Keratinocyte (primary cell): Measurements from ENCODE around the gene ALCAM. TPM values are rescaled to one million over a fixed set of nuclear protein-coding genes. Genes with fewer than 3 reads are reported as not detected.
A peak's percentile ranks its signal among the peaks of the same experiment; 100 is the strongest.

Experiments
- DNase-seq: peaks from one replicate; pipeline ENCODE4 v3.0.0-alpha.2; 2011; ENCODE audit warnings: low read depth, missing footprints, low spot score
- FAIRE-seq: peaks from 2 replicates; lab custom pipeline; 2011; peaks lifted over from hg19 to GRCh38; lab: Jason Lieb, UNC
- H2AFZ ChIP-seq: 2 replicates; pipeline ENCODE4 v1.6.0; 2012; ENCODE audit warnings: low read length, control low read depth, inconsistent platforms; ENCODE audit not compliant: control insufficient read depth
- H3K27ac ChIP-seq: 2 replicates; pipeline ENCODE4 v1.5.1; 2011; ENCODE audit warnings: low read length; ENCODE audit not compliant: control insufficient read depth, insufficient read depth
- H3K27me3 ChIP-seq: 3 replicates; pipeline ENCODE4 v1.6.0; 2011; ENCODE audit warnings: low read length; ENCODE audit not compliant: control insufficient read depth, insufficient read depth; ENCODE audit errors: extremely low read depth
- H3K36me3 ChIP-seq, 2 experiments: 2 replicates in 1 of 2; 3 replicates in 1 of 2; pipeline ENCODE4 v1.5.1; 2011; ENCODE audit warnings: low read length in 2 of 2, mild to moderate bottlenecking in 1 of 2; ENCODE audit not compliant: control insufficient read depth in 2 of 2, insufficient read depth in 2 of 2; ENCODE audit errors: extremely low read depth in 1 of 2
- H3K4me1 ChIP-seq: 3 replicates; pipeline ENCODE4 v1.5.1; 2011; ENCODE audit warnings: low read length; ENCODE audit not compliant: control insufficient read depth, insufficient read depth; ENCODE audit errors: extremely low read depth
- H3K4me2 ChIP-seq: 3 replicates; pipeline ENCODE4 v1.6.0; 2011; ENCODE audit warnings: low read depth, low read length; ENCODE audit not compliant: control insufficient read depth, insufficient read depth; ENCODE audit errors: extremely low read depth
- H3K4me3 ChIP-seq, 3 experiments: fragments of 200-600 bp in 1 of 3; sonication (generic) in 1 of 3; 2 replicates in 2 of 3; 3 replicates in 1 of 3; pipeline ENCODE4 v1.5.1; 2011 to 2016; ENCODE audit warnings: low read length in 3 of 3, mild to moderate bottlenecking in 3 of 3, control low read depth in 2 of 3, inconsistent platforms in 1 of 3, low read depth in 1 of 3, mixed read lengths in 1 of 3, mixed run types in 1 of 3, moderate library complexity in 1 of 3; ENCODE audit not compliant: control insufficient read depth in 2 of 3, insufficient read depth in 2 of 3; ENCODE audit errors: extremely low read depth in 1 of 3
- H3K79me2 ChIP-seq: 2 replicates; pipeline ENCODE4 v1.6.0; 2012; ENCODE audit warnings: low read length; ENCODE audit not compliant: control insufficient read depth, insufficient read depth
- H3K9ac ChIP-seq: 3 replicates; pipeline ENCODE4 v1.6.0; 2011; ENCODE audit warnings: low read length; ENCODE audit not compliant: control insufficient read depth, insufficient read depth; ENCODE audit errors: extremely low read depth
- H3K9me1 ChIP-seq: 3 replicates; pipeline ENCODE4 v1.6.0; 2011; ENCODE audit warnings: low read length; ENCODE audit not compliant: control insufficient read depth, insufficient read depth; ENCODE audit errors: extremely low read depth
- H3K9me3 ChIP-seq: 2 replicates; pipeline ENCODE4 v1.5.1; 2012; ENCODE audit warnings: low read depth, low read length; ENCODE audit not compliant: control insufficient read depth
- H4K20me1 ChIP-seq: 3 replicates; pipeline ENCODE4 v1.6.0; 2011; ENCODE audit warnings: low read length; ENCODE audit not compliant: control insufficient read depth, insufficient read depth; ENCODE audit errors: extremely low read depth
- CTCF ChIP-seq, 3 experiments: IDR thresholded peaks in 1 of 3; conservative IDR thresholded peaks in 1 of 3; optimal IDR thresholded peaks in 1 of 3; 2 replicates in 2 of 3; 3 replicates in 1 of 3; pipeline versions ENCODE3 to v1.5.1; 2011; ENCODE audit warnings: low read length in 3 of 3, mild to moderate bottlenecking in 3 of 3, moderate library complexity in 2 of 3, control low read depth in 1 of 3, inconsistent platforms in 1 of 3; ENCODE audit not compliant: insufficient read depth in 2 of 3; ENCODE audit errors: extremely low read depth in 1 of 3
- EZH2 ChIP-seq: IDR thresholded peaks from one replicate; pipeline ENCODE4 v1.6.1; 2012; ENCODE audit warnings: inconsistent platforms, mild to moderate bottlenecking, low read length, moderate library complexity
- dilution Hi-C: fragments of 300-500 bp; cut with MboI; formaldehyde crosslinking; loops from one replicate; pipeline ENCODE4 v1.7.0; 2020; ENCODE audit warnings: low sequenced_read_pairs; ENCODE audit not compliant: extremely low pct_ligation_motif_present
- polyA plus RNA-seq, 5 experiments: library from polyadenylated mRNA; depleted of rRNA in 3 of 5; stranded (reverse) in 3 of 5; stranded (forward) in 1 of 5; unstranded in 1 of 5; fragments of >200 nt; gene quantifications; 1 replicate in 1 of 5; 2 replicates in 3 of 5; 3 replicates in 1 of 5; pipeline versions ENCODE4 v1.2.1 to v1.2.3, GENCODE V29; 2011 to 2012; ENCODE audit warnings: missing spikeins in 2 of 5, low read depth in 1 of 5, low replicate concordance in 1 of 5

ALCAM gene
- polyA plus RNA-seq, 1 donor (not counting 4 experiments of a cell fraction or from before 2014, with no cell fraction given), result 71.3 TPM

- Histone ChIP-seq H3K9me1 (no peaks in the 10 kb centered on the region), H3K27ac (no peak overlapping the region), H3K36me3 (no peaks in the 10 kb centered on the region), H3K9me3 (no peaks in the 10 kb centered on the region), H3K4me1 (peaks cover 51% of the 10 kb centered on the region), H3K4me3 (no peak overlapping the region), H3K79me2 (no peaks in the 10 kb centered on the region), H2AFZ (peak overlapping the region; percentile 80), H3K9ac (no peak overlapping the region), H4K20me1 (no peaks in the 10 kb centered on the region), H3K27me3 (no peaks in the 10 kb centered on the region), H3K4me2 (peak overlapping the region; percentile 58)
- dilution Hi-C loops, result no loop called here
- DNase-seq (no peak), FAIRE-seq (peak; percentile 75)
- TF ChIP-seq CTCF (optimal IDR thresholded peaks at IDR 0.05 in 1 of 3, IDR thresholded peaks at IDR 0.05 in 1 of 3, conservative IDR thresholded peaks at IDR 0.05 in 1 of 3; ENCODE audit: extremely low read depth in 1 of 3, insufficient read depth in 2 of 3, low read length in 3 of 3), result no peak
- no peak for TF ChIP-seq EZH2
These were observed 12.3 kb upstream of the ALCAM start for GRCh38 chr3:105354429-105354828.

- Histone ChIP-seq H3K4me1 (peaks cover 55% of the 10 kb centered on the region), H3K4me3 (no peak overlapping the region), H3K9me3 (no peaks in the 10 kb centered on the region), H3K27me3 (no peaks in the 10 kb centered on the region), H3K27ac (no peak overlapping the region), H3K79me2 (no peaks in the 10 kb centered on the region), H3K9ac (no peak overlapping the region), H3K4me2 (no peak overlapping the region), H3K36me3 (no peaks in the 10 kb centered on the region), H2AFZ (no peak overlapping the region), H3K9me1 (no peaks in the 10 kb centered on the region), H4K20me1 (no peaks in the 10 kb centered on the region)
- TF ChIP-seq CTCF (optimal IDR thresholded peaks at IDR 0.05 in 1 of 3, IDR thresholded peaks at IDR 0.05 in 1 of 3, conservative IDR thresholded peaks at IDR 0.05 in 1 of 3; ENCODE audit: extremely low read depth in 1 of 3, insufficient read depth in 2 of 3, low read length in 3 of 3) (no peak), EZH2 (no peak)
- no peak for FAIRE-seq
- dilution Hi-C loops, result no loop called here
- DNase-seq, result no peak
These were observed 11.2 kb upstream of the ALCAM start for GRCh38 chr3:105355408-105356061.
